IMR-90 (cell line): ENCODE data around the gene DPRX. TPM values are rescaled to one million over a fixed set of nuclear protein-coding genes. Genes with fewer than 3 reads are reported as not detected.

Experiments
- ATAC-seq: fragments of 200-7000 bp; cut with Tn5 transposase; 2 replicates; pipeline ENCODE4 v1.9.1; 2020; ENCODE audit warnings: low read depth, mild to moderate bottlenecking, moderate library complexity
- BruUV-seq: library from RNA; stranded (reverse); fragments of 400-500 nt; replicated peaks from 2 replicates; lab custom pipeline; 2021; lab: Mats Ljungman, UMichigan
- CTCF ChIA-PET: fragments of 300-600 bp; formaldehyde crosslinking; extraction: SDS; loops from one replicate; lab custom pipeline; 2021; ENCODE audit warnings: antibody characterized with exemption; lab: Yijun Ruan, JAX
- POLR2A ChIA-PET: fragments of 300-600 bp; sonication (Branson Sonifier 250); formaldehyde crosslinking; loops from one replicate; lab custom pipeline; 2022; ENCODE audit warnings: antibody characterized with exemption; ENCODE audit not compliant: unreplicated experiment; lab: Charles Lee
- DNase-seq: peaks from one replicate; pipeline ENCODE4 v3.0.0; 2013
- H2AFZ ChIP-seq: replicated peaks from 2 replicates; pipeline ENCODE3; 2013; ENCODE audit warnings: low read length, mild to moderate bottlenecking; ENCODE audit not compliant: poor library complexity
- H2AK5ac ChIP-seq: 2 replicates; pipeline ENCODE4 v1.6.1; 2013; ENCODE audit warnings: low read depth, low read length, inconsistent platforms
- H2AK9ac ChIP-seq: replicated peaks from 2 replicates; pipeline ENCODE3; 2013; ENCODE audit warnings: mild to moderate bottlenecking, low read depth, low read length, moderate library complexity; ENCODE audit not compliant: poor library complexity
- H2BK120ac ChIP-seq: 2 replicates; pipeline ENCODE4 v1.6.1; 2013; ENCODE audit warnings: low read depth, low read length, inconsistent platforms
- H2BK15ac ChIP-seq: 3 replicates; pipeline ENCODE4 v1.6.1; 2013; ENCODE audit warnings: low read depth, low read length, inconsistent platforms
- H2BK20ac ChIP-seq: 2 replicates; pipeline ENCODE4 v1.6.1; 2013; ENCODE audit warnings: low read depth, mild to moderate bottlenecking, inconsistent platforms, low read length, moderate library complexity
- H2BK5ac ChIP-seq: 2 replicates; pipeline ENCODE4 v1.6.1; 2013; ENCODE audit warnings: mild to moderate bottlenecking, low read depth, low read length, inconsistent platforms; ENCODE audit not compliant: poor library complexity, severe bottlenecking
- H3K14ac ChIP-seq: replicated peaks from 2 replicates; pipeline ENCODE4 v1.6.1; 2013; ENCODE audit warnings: low read depth, low read length, inconsistent platforms
- H3K18ac ChIP-seq: 2 replicates; pipeline ENCODE4 v1.6.1; 2013; ENCODE audit warnings: low read depth, low read length, control low read depth
- H3K23ac ChIP-seq: 2 replicates; pipeline ENCODE4 v1.6.1; 2013; ENCODE audit warnings: low read depth, low read length, inconsistent platforms
- H3K27ac ChIP-seq: 2 replicates; pipeline ENCODE4 v1.5.1; 2013; ENCODE audit warnings: mild to moderate bottlenecking, control low read depth, low read length; ENCODE audit not compliant: insufficient read depth
- H3K27me3 ChIP-seq: 2 replicates; pipeline ENCODE4 v1.6.1; 2013; ENCODE audit warnings: low read length; ENCODE audit not compliant: control insufficient read depth, insufficient read depth
- H3K36me3 ChIP-seq: 2 replicates; pipeline ENCODE4 v1.6.1; 2013; ENCODE audit warnings: low read length, mixed read lengths; ENCODE audit not compliant: control insufficient read depth, insufficient read depth
- H3K4ac ChIP-seq: 2 replicates; pipeline ENCODE4 v1.6.1; 2013; ENCODE audit warnings: low read depth, low read length, inconsistent platforms
- H3K4me1 ChIP-seq: 2 replicates; pipeline ENCODE4 v1.6.1; 2013; ENCODE audit warnings: low read length, mixed read lengths; ENCODE audit not compliant: control insufficient read depth, insufficient read depth
- H3K4me2 ChIP-seq: 2 replicates; pipeline ENCODE4 v1.6.1; 2013; ENCODE audit warnings: low read depth, mild to moderate bottlenecking, control low read depth, low read length, moderate library complexity
- H3K4me3 ChIP-seq: 2 replicates; pipeline ENCODE4 v1.5.1; 2013; ENCODE audit warnings: low read depth, mild to moderate bottlenecking, control low read depth, low read length, moderate library complexity; ENCODE audit not compliant: insufficient read depth
- H3K56ac ChIP-seq: 2 replicates; pipeline ENCODE4 v1.6.1; 2013; ENCODE audit warnings: low read length, inconsistent platforms; ENCODE audit not compliant: insufficient read depth; ENCODE audit errors: extremely low read depth
- H3K79me1 ChIP-seq, 2 experiments: 2 replicates each; pipeline ENCODE4 v1.6.1; 2013; ENCODE audit warnings: low read length in 2 of 2, inconsistent platforms in 1 of 2, low read depth in 1 of 2
- H3K9ac ChIP-seq: 2 replicates; pipeline ENCODE4 v1.6.1; 2013; ENCODE audit warnings: low read depth, low read length, control low read depth
- H3K9me1 ChIP-seq: 2 replicates; pipeline ENCODE4 v1.6.1; 2013; ENCODE audit warnings: low read length, inconsistent platforms; ENCODE audit not compliant: insufficient read depth
- H3K9me3 ChIP-seq: 2 replicates; pipeline ENCODE4 v1.6.1; 2013; ENCODE audit warnings: low read length; ENCODE audit not compliant: control insufficient read depth, insufficient read depth
- H4K20me1 ChIP-seq: 2 replicates; pipeline ENCODE4 v1.6.1; 2013; ENCODE audit warnings: low read length, inconsistent platforms; ENCODE audit not compliant: insufficient read depth
- H4K5ac ChIP-seq: 2 replicates; pipeline ENCODE4 v1.6.1; 2013; ENCODE audit warnings: mild to moderate bottlenecking, low read depth, low read length, control low read depth
- H4K8ac ChIP-seq, 2 experiments: 2 replicates each; pipeline ENCODE4 v1.6.1; 2013; ENCODE audit warnings: low read depth in 2 of 2, low read length in 2 of 2, control low read depth in 1 of 2, inconsistent platforms in 1 of 2
- H4K91ac ChIP-seq: 2 replicates; pipeline ENCODE4 v1.6.1; 2013; ENCODE audit warnings: low read depth, low read length, inconsistent platforms; ENCODE audit not compliant: insufficient read depth
- BHLHE40 ChIP-seq: fragments of 150-350 bp; IDR thresholded peaks from 2 replicates; pipeline ENCODE4 v1.6.1; 2016; ENCODE audit warnings: mild to moderate bottlenecking, low read depth, low read length
- MAFK ChIP-seq: IDR thresholded peaks from 2 replicates; pipeline ENCODE4 v1.6.1; 2012; ENCODE audit warnings: low read depth, low read length, improper control_type of control experiment
- RCOR1 ChIP-seq: IDR thresholded peaks from 2 replicates; pipeline ENCODE4 v1.6.1; 2012; ENCODE audit warnings: mild to moderate bottlenecking, low read length, improper control_type of control experiment; ENCODE audit not compliant: insufficient replicate concordance
- WGBS, 2 experiments: methylation state at CpG; one replicate each; pipeline versions ENCODE4 v1.1.5 to v1.1.7; 2013; ENCODE audit warnings: missing lambda C conversion rate in 2 of 2; ENCODE audit not compliant: insufficient read length in 1 of 2; ENCODE audit errors: extremely low coverage in 2 of 2; 5-methylcytosine and 5-hydroxymethylcytosine counted together
- dilution Hi-C: fragments of 300-500 bp; cut with HindIII; formaldehyde crosslinking; loops from one replicate; pipeline ENCODE4 v1.14.3; 2018; ENCODE audit warnings: low sequenced_read_pairs; ENCODE audit not compliant: unreplicated experiment
- in situ Hi-C: fragments of 300-500 bp; cut with MboI; formaldehyde crosslinking; loops from 3 replicates; pipeline ENCODE4 v1.14.3; 2019; ENCODE audit warnings: low sequenced_read_pairs, inconsistent platforms, mixed read lengths
- intact Hi-C: fragments of 100-400 bp; cut with micrococcal nuclease; formaldehyde crosslinking; loops from 2 replicates; pipeline ENCODE4 v1.10.0; 2022
- polyA plus RNA-seq, 3 experiments: library from polyadenylated mRNA; depleted of rRNA; stranded (reverse); fragments of >200 nt; gene quantifications; 2 replicates each; pipeline ENCODE4 v1.2.3, GENCODE V29; 2012; ENCODE audit warnings: low replicate concordance in 1 of 3
- total RNA-seq: library from RNA; depleted of rRNA; stranded (reverse); fragments of >200 nt; gene quantifications from 2 replicates; pipeline ENCODE4 v1.2.3, GENCODE V29; 2012
- TF ChIP-seq, protein P1 (sequence below): fragments of 150-350 bp; IDR thresholded peaks from 2 replicates; pipeline ENCODE4 v1.6.1; 2016; ENCODE audit warnings: low read depth, mild to moderate bottlenecking, low read length, moderate library complexity, borderline replicate concordance

The DPRX gene
- total and polyA plus RNA-seq, 2 of the 4 experiments (the other 2 are of a cell fraction): not detected

DNA sequence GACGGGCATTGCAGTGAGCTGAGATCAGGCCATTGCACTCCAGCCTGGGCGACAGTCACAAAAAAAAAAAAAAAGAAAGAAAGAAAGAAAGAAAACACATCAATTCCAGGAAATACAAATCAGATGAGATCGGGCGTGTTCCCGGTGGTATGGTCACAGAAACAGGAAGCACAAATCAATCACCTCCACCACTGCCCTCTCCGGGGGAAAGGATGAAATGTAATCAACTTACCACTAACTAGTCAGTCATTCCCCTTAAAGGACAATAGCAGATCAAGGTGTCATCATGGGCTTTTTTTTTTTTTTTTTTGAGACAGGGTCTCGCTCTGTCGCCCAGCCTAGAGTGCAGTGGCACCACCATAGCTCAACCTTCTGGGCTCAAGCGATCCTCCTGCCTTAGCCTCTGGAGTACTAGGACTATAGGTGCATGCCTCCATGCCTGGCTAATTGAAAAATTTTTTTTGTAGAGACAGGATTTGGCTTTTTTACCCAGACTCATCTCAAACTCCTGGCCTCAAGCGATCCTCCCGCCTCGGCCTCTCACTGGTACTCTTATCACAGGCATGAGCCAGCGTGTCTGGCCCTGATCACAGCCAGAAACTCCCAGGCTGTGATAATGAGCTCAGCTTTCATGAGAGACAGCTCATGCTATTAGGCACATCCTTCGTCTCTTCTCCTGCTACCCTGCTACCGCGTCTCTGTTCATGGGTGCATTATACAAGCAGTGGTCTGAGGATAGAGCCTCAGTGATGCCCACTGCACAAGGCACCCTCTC is 6.8 kb upstream of the DPRX start:
- H4K20me1 ChIP-seq: no peaks in the 10 kb centered on the region
- ChIA-PET POLR2A (no interaction called here), CTCF (no interaction called here)
- H4K5ac ChIP-seq: no peak overlapping the region
- no peak overlapping the region for H2BK15ac ChIP-seq
- H3K23ac ChIP-seq: no peak overlapping the region
- H3K4me3 ChIP-seq: no peak overlapping the region
- no peak for DNase-seq
- H3K18ac ChIP-seq: no peak overlapping the region
- intact Hi-C loops: no loop called here
- WGBS, 2 experiments: no CpG with 5 or more reads among the region's 16 CpGs
- no peak overlapping the region for H3K14ac ChIP-seq
- H3K9ac ChIP-seq: no peak overlapping the region
- H2BK120ac ChIP-seq: no peak overlapping the region
- H3K4me1 ChIP-seq: no peaks in the 10 kb centered on the region
- H3K4ac ChIP-seq: no peak overlapping the region
- no peak overlapping the region for H4K91ac ChIP-seq
- H2AK5ac ChIP-seq: no peak overlapping the region
- no peaks in the 10 kb centered on the region for H3K36me3 ChIP-seq
- no peak overlapping the region for H3K56ac ChIP-seq
- no peak overlapping the region for H3K4me2 ChIP-seq
- H2BK20ac ChIP-seq: no peak overlapping the region
- in situ Hi-C loops: no loop called here
- no peak for ATAC-seq
- no peak for TF ChIP-seq MAFK
- no peak for TF ChIP-seq RCOR1
- TF ChIP-seq BHLHE40: no peak
- TF ChIP-seq, protein P1, sequence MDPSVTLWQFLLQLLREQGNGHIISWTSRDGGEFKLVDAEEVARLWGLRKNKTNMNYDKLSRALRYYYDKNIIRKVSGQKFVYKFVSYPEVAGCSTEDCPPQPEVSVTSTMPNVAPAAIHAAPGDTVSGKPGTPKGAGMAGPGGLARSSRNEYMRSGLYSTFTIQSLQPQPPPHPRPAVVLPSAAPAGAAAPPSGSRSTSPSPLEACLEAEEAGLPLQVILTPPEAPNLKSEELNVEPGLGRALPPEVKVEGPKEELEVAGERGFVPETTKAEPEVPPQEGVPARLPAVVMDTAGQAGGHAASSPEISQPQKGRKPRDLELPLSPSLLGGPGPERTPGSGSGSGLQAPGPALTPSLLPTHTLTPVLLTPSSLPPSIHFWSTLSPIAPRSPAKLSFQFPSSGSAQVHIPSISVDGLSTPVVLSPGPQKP: no peak
- H3K27me3 ChIP-seq: no peaks in the 10 kb centered on the region
- BruUV-seq: no TSS peak
- H2AK9ac ChIP-seq: no peak overlapping the region
- no peak overlapping the region for H3K27ac ChIP-seq
- no peak overlapping the region for H4K8ac ChIP-seq
- no peaks in the 10 kb centered on the region for H3K9me1 ChIP-seq
- H3K79me1 ChIP-seq: no peaks in the 10 kb centered on the region
- H2AFZ ChIP-seq: no peak overlapping the region
- H3K9me3 ChIP-seq: peaks cover 14% of the 10 kb centered on the region
- H2BK5ac ChIP-seq: no peak overlapping the region
- dilution Hi-C loops: no loop called here
